GM18861 (cell line): ENCODE data around the gene ANKRD13A.
"Not testable (repeated sequence)": the region's sequence is repeated elsewhere in the genome, so short reads cannot be mapped to it uniquely, and the experiment has no call there.

Source experiments
- ATAC-seq: cut with Tn5 transposase; IDR thresholded peaks from one replicate; pipeline ENCODE4 v1.9.1; 2021; ENCODE audit not compliant: unreplicated experiment

ANKRD13A gene

GRCh38 chr12:110006115-110006514 is 6.9 kb downstream of the ANKRD13A start:
- ATAC-seq: no peak

GRCh38 chr12:110007881-110008280 is 8.7 kb downstream of the ANKRD13A start:
- no peak for ATAC-seq

GRCh38 chr12:110008681-110009398 is 9.6 kb downstream of the ANKRD13A start:
- not testable (repeated sequence) for ATAC-seq

- ATAC-seq: peak; percentile 34
Observed at GRCh38 chr12:110010853-110011723, 11.9 kb downstream of the ANKRD13A start.

GRCh38 chr12:110012137-110012536 is 12.9 kb downstream of the ANKRD13A start:
- peak; percentile 44 for ATAC-seq

GRCh38 chr12:110012659-110013058 is 13.4 kb downstream of the ANKRD13A start:
- ATAC-seq: no peak

- no peak for ATAC-seq
Observed at GRCh38 chr12:110015132-110015531, 15.9 kb downstream of the ANKRD13A start.

GRCh38 chr12:110020956-110021355 is 21.7 kb downstream of the ANKRD13A start:
- ATAC-seq: no peak

- ATAC-seq: no peak
Observed at GRCh38 chr12:110023059-110023980, 24.1 kb downstream of the ANKRD13A start.

- no peak for ATAC-seq
Observed at GRCh38 chr12:110024051-110024450, 24.8 kb downstream of the ANKRD13A start.

- no peak for ATAC-seq
Observed at GRCh38 chr12:110028323-110028722, 29.1 kb downstream of the ANKRD13A start.

GRCh38 chr12:110029290-110029815 is 30.1 kb downstream of the ANKRD13A start:
- no peak for ATAC-seq

GRCh38 chr12:110033888-110034287 is 34.7 kb downstream of the ANKRD13A start:
- no peak for ATAC-seq

GRCh38 chr12:110035534-110036104 is 36.4 kb downstream of the ANKRD13A start:
- ATAC-seq: no peak

- no peak for ATAC-seq
Observed at GRCh38 chr12:110037315-110037714, 38.1 kb downstream of the ANKRD13A start.

GRCh38 chr12:110038741-110039084 is 39.5 kb downstream of the ANKRD13A start:
- no peak for ATAC-seq

- ATAC-seq: no peak
Observed at GRCh38 chr12:110039085-110039807, 40.0 kb downstream of the ANKRD13A start.

GRCh38 chr12:110042264-110042663 is 43.0 kb downstream of the ANKRD13A start:
- ATAC-seq: no peak

GRCh38 chr12:110046451-110047187 is 47.4 kb downstream of the ANKRD13A start:
- no peak for ATAC-seq
